ENCODE results near the gene SH3RF1. TPM values are rescaled to one million over a fixed set of nuclear protein-coding genes. Genes with fewer than 3 reads are reported as not detected.

The SH3RF1 gene
- total RNA-seq, 1 donor = 41.9 TPM

DNA sequence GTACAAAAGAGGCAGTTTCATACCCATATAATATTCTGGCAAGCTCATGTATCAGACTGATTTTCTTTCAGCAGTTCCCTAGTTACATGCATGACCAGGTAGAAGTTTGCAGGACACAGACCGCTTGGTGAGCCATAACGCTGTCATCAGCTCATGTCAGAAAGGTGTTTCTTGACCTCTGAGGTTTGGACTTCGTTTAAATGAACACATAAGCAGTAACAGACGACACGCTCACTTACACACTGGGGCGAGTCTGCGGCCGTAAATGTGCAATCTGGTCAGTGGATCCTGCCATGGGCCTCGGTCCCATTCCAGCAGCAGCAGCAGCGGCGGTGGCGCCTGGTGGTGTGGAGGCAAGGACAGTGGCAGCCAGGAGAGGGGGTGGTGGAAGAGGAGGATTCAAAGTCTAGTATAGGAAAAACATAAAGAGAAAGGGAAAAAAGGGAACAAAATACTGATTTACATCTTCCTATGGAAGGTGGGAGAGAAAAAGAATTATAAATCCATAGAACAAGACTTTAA, 148.8 kb downstream of the SH3RF1 start:
- no peak overlapping the region for H3K4me3 ChIP-seq (ENCODE audit: low read depth, low read length)
- TF ChIP-seq, protein P1, sequence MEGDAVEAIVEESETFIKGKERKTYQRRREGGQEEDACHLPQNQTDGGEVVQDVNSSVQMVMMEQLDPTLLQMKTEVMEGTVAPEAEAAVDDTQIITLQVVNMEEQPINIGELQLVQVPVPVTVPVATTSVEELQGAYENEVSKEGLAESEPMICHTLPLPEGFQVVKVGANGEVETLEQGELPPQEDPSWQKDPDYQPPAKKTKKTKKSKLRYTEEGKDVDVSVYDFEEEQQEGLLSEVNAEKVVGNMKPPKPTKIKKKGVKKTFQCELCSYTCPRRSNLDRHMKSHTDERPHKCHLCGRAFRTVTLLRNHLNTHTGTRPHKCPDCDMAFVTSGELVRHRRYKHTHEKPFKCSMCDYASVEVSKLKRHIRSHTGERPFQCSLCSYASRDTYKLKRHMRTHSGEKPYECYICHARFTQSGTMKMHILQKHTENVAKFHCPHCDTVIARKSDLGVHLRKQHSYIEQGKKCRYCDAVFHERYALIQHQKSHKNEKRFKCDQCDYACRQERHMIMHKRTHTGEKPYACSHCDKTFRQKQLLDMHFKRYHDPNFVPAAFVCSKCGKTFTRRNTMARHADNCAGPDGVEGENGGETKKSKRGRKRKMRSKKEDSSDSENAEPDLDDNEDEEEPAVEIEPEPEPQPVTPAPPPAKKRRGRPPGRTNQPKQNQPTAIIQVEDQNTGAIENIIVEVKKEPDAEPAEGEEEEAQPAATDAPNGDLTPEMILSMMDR (IDR thresholded peaks at IDR 0.05; ENCODE audit: insufficient read depth, low read depth, low read length) = no peak
- no peak for DNase-seq (ENCODE audit: low read depth)

DNA sequence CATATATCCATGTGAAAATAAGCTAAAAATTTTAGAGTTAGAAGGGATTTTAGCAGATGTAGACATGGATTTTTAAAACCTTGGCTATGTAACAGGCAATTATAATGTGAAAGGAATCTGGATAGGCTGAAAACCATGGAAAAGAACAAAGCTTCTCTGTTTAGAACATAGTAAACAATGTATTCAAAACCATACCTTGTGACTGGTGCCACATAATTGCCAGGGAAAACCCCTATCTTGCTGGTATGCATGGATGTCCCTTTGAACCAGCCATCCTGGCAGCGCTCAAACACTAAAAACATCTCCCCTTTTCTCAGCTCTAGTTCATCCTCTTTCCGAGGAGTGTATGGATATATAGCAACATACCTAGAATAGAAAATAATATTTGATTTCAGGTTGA, 150.1 kb downstream of the SH3RF1 start:
- DNase-seq (ENCODE audit: low read depth) = no peak
- H3K4me3 ChIP-seq (ENCODE audit: low read depth, low read length) = no peak overlapping the region
- TF ChIP-seq, protein P1 (IDR thresholded peaks at IDR 0.05; ENCODE audit: insufficient read depth, low read depth, low read length) = no peak

DNA sequence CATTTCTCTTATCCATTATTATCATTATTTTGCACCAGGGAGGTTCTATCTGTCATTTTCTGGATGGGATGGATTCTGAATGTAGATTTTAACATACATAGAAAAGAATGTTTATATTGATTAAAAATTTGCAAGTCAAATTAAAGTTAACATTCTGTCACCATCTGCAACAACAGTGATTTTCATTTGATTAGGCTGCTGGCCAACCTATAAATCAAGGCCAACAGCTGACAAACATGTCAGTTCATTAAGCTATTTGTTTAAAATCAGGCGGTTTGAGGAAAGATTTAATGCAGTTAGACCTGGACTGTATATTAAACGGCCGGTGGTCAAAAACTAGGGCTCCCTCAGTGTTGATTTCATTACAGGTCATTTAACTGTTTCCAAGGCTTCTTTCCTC, 151.2 kb downstream of the SH3RF1 start:
- TF ChIP-seq, protein P1 (IDR thresholded peaks at IDR 0.05; ENCODE audit: insufficient read depth, low read depth, low read length) = no peak
- H3K4me3 ChIP-seq (ENCODE audit: low read depth, low read length) = no peak overlapping the region
- no peak for DNase-seq (ENCODE audit: low read depth)

DNA sequence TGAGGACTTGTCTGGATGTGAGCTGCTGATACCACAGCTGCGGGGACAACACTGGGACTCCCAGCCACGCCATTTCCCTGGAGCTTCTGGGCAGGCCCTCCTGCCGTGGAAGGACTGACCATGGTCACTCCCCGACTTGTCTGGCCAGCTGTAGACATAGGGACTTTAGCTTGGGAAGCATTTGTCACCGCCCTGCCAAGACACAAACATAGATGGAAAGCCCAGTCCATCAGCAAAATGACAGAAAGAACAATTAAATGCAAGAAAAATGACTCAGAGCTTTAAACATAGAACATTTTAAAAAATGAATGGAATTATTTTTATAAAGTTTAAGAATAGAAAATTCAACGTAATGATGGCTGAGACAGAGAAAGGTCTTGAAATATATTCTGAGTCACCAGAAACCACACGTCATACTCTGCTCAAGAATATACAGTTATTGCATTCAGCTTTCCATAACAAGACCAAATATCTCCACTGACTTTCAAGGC, 153.1 kb downstream of the SH3RF1 start:
- H3K4me3 ChIP-seq (ENCODE audit: low read depth, low read length) = no peak overlapping the region
- TF ChIP-seq, protein P1 (IDR thresholded peaks at IDR 0.05; ENCODE audit: insufficient read depth, low read depth, low read length) = no peak
- DNase-seq (ENCODE audit: low read depth) = peak; percentile 36

DNA sequence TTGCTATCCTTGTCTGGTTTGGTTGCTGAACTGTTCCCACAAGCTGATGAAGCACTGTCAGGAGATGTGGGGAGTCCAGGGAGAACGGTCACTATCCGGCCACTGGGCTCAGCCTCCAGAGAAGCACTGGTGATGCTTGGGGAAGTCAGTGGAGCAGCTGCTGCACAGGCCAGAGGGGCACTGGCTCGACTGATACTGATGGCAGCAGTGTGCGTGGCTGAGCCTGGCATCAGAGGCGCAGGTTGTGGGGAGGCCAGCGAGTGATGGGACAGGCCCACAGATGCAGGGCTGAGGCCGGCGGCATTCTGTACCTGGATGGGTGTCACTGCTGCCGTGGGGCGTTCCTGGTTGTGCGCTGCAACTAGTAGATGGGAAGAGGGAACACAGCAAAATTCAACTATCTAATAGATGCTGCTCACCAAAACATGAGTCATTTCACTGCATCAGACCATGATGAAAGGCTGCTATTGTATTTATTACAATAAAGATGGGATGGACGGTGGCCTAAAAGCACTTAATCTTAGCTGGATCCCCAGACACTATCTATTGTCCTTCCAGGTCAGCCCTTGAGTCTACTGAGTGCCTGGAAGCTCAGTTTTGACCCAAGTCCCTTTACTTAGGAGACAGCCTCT, 154.4 kb downstream of the SH3RF1 start:
- DNase-seq (ENCODE audit: low read depth) = no peak
- TF ChIP-seq, protein P1 (IDR thresholded peaks at IDR 0.05; ENCODE audit: insufficient read depth, low read depth, low read length) = no peak

DNA sequence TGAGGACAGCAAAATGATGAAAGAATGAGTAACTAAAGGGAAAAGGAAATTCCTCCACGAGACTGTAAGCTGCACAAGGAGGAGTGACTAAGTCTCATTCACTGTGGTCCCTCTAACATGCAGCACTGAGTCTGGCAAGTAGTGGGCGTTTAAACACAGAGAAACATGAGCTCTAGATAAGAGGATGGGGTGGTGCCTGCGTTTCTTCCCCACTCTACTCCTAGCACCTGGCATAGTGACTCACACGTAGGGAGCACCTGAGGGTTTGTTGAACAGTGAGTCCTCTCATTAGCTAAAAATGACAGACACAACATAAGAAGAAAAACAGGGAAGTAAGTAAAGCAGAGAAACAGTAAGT, 154.9 kb downstream of the SH3RF1 start:
- peak; percentile 91 for DNase-seq (ENCODE audit: low read depth)
- TF ChIP-seq, protein P1 (IDR thresholded peaks at IDR 0.05; ENCODE audit: insufficient read depth, low read depth, low read length) = peak; percentile 56
- H3K4me3 ChIP-seq (ENCODE audit: low read depth, low read length) = no peak overlapping the region

More for the DNA sequence above, 154.4 kb downstream of the SH3RF1 start:
- no peak overlapping the region for H3K4me3 ChIP-seq (ENCODE audit: low read depth, low read length)
